Tibial artery (tissue), 4 donors: ENCODE data around the gene ST7L.

Experiments
- DNase-seq, 2 donors: peaks; one replicate each; pipeline ENCODE4 v3.0.0-alpha.2; 2019
- H3K27ac ChIP-seq, 2 donors: fragments of 200-600 bp; sonication (generic) in 1 of 2; 1 replicate in 1 of 2; 2 replicates in 1 of 2; pipeline ENCODE4 v1.5.1; 2018 to 2019; ENCODE audit warnings: mild to moderate bottlenecking in 1 of 2
- H3K27me3 ChIP-seq, 2 donors: fragments of 200-600 bp; sonication (generic) in 1 of 2; one replicate each; pipeline versions ENCODE4 v1.5.1 to v1.6.0; 2016 to 2019
- H3K36me3 ChIP-seq, 3 donors: fragments of 200-600 bp; sonication (generic) in 2 of 3; one replicate each; pipeline ENCODE4 v1.5.1; 2016 to 2019; ENCODE audit warnings: mild to moderate bottlenecking in 2 of 3
- H3K4me1 ChIP-seq, 4 donors: fragments of 200-600 bp; sonication (generic) in 2 of 4; 1 replicate in 3 of 4; 2 replicates in 1 of 4; pipeline ENCODE4 v1.5.1; 2016 to 2019
- H3K4me3 ChIP-seq, 2 donors: fragments of 200-600 bp; sonication (generic) in 1 of 2; 1 replicate in 1 of 2; 2 replicates in 1 of 2; pipeline ENCODE4 v1.5.1; 2018 to 2019; ENCODE audit warnings: mild to moderate bottlenecking in 2 of 2
- H3K9me3 ChIP-seq, 3 donors: fragments of 200-600 bp; sonication (generic) in 1 of 3; one replicate each; pipeline ENCODE4 v1.5.1; 2016 to 2019
- intact Hi-C: fragments of 100-400 bp; cut with DNase I; formaldehyde crosslinking; loops from one replicate; pipeline ENCODE4 v1.15.0; 2023; ENCODE audit warnings: low total_unique reads
- TF ChIP-seq, protein P1 (sequence below), 2 experiments: fragments of 200-600 bp in 1 of 2; fragments of 450-650 bp in 1 of 2; IDR thresholded peaks; one replicate each; pipeline ENCODE4 v1.5.1; 2017 to 2019; ENCODE audit warnings: antibody characterized with exemption in 2 of 2, mild to moderate bottlenecking in 1 of 2, moderate library complexity in 1 of 2

ST7L gene

DNA sequence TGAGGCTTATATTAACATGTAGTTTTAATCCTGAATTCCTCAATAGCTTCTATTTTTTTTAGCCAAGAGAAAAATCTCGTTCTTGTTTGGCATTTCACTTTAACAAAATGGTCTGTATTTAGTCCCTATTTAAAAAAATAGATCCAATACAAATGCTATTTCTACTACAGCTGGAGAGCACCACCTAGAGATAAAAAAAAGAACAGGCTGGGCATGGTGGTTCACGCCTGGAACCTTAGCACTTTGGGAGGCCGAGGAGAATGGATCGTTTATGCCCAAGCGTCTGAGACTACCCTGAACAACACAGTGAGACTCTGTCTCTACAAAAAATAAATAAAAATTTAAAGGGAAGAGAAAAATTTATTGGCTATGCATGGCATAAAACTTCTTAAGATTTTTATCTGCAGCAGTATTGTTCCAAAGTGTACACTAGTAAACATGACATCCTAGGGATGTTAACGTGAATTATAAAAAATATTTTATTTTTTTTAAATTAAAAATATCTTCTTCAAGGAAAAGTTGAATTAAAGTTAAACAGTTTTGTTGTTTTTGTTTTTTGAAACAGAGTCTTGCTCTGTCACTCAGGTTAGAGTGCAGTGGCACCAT, 4.4 kb downstream of the ST7L start:
- no peak overlapping the region for H3K4me3 ChIP-seq
- peaks cover 13 to 66% (median 55%) of the 10 kb centered on the region in 3 donors for H3K36me3 ChIP-seq
- TF ChIP-seq, protein P1, sequence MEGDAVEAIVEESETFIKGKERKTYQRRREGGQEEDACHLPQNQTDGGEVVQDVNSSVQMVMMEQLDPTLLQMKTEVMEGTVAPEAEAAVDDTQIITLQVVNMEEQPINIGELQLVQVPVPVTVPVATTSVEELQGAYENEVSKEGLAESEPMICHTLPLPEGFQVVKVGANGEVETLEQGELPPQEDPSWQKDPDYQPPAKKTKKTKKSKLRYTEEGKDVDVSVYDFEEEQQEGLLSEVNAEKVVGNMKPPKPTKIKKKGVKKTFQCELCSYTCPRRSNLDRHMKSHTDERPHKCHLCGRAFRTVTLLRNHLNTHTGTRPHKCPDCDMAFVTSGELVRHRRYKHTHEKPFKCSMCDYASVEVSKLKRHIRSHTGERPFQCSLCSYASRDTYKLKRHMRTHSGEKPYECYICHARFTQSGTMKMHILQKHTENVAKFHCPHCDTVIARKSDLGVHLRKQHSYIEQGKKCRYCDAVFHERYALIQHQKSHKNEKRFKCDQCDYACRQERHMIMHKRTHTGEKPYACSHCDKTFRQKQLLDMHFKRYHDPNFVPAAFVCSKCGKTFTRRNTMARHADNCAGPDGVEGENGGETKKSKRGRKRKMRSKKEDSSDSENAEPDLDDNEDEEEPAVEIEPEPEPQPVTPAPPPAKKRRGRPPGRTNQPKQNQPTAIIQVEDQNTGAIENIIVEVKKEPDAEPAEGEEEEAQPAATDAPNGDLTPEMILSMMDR (IDR thresholded peaks at IDR 0.05): peak in 1 of 2 experiments; percentile 16
- intact Hi-C loops: loop anchor here (5.0 kb wide), 1 partner anchor 58 kb away; the partner anchor contains the start of gene MOV10
- DNase-seq: no peak
- H3K9me3 ChIP-seq: no peaks in the 10 kb centered on the region
- peaks cover 0 to 14% (median 6%) of the 10 kb centered on the region in 4 donors for H3K4me1 ChIP-seq
- no peak overlapping the region for H3K27ac ChIP-seq
- no peaks in the 10 kb centered on the region for H3K27me3 ChIP-seq

DNA sequence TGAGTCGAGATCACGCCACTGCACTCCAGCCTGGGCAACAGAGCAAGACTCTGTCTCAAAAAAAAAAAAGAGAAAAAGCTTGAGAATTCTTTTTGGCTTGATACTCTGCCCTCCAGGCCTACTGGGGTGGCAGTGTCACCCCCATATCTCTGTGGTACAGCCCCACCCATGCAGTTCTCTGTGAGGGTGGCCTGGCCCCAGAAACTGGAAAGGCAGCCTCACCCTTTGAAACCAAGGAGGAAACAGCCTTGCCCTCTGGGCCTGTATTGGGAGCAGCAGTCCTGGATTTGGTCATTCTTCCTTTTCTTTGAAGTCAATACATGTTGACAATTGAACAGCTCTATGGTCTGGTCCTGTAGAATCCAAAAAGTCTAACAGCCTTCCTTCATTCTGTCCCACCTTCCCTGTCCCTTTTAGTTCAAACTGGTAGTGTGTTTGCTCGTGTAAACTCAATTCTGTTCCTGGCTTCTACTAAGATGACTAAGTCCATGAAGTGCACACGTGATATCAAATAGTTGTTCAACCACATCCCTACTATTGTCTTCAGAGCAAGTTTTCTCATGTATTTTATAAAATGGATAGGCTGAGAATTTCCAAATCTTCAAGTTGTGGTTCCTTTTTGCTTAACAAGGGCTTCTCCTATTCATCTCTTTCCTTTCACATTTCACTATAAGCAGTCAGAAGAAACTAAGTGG, 13.2 kb downstream of the ST7L start:
- Histone ChIP-seq H3K9me3 (no peaks in the 10 kb centered on the region), H3K4me3 (no peak overlapping the region), H3K27ac (no peak overlapping the region), H3K4me1 (no peaks in the 10 kb centered on the region), H3K27me3 (no peaks in the 10 kb centered on the region), H3K36me3 (peaks cover 25 to 90% (median 74%) of the 10 kb centered on the region in 3 donors)
- intact Hi-C loops: no loop called here
- DNase-seq: no peak
- TF ChIP-seq, protein P1 (IDR thresholded peaks at IDR 0.05): no peak

DNA sequence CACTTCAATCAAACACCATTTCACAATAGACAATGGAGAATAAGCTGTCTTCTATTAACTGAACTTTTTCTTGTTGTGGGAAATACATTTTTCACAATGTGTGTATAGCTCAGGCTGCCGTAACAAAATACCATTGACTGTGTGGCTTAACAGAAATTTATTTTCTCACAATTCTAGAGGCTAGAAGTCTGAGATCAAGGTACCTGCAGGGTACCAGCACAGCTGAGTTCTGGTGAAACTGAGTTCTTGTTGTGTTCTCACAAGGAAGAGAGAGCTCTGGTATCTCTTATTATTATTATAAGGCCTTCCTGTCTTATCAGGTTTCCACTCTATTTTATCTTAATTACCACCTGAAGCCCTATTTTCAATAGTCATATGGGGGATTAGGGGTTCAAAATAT, 15.4 kb downstream of the ST7L start:
- no peaks in the 10 kb centered on the region for H3K4me1 ChIP-seq
- no peak overlapping the region for H3K4me3 ChIP-seq
- H3K27me3 ChIP-seq: no peaks in the 10 kb centered on the region
- H3K9me3 ChIP-seq: no peaks in the 10 kb centered on the region
- peaks cover 16 to 84% (median 69%) of the 10 kb centered on the region in 3 donors for H3K36me3 ChIP-seq
- intact Hi-C loops: no loop called here
- H3K27ac ChIP-seq: no peak overlapping the region
- TF ChIP-seq, protein P1 (IDR thresholded peaks at IDR 0.05): no peak
- no peak for DNase-seq

DNA sequence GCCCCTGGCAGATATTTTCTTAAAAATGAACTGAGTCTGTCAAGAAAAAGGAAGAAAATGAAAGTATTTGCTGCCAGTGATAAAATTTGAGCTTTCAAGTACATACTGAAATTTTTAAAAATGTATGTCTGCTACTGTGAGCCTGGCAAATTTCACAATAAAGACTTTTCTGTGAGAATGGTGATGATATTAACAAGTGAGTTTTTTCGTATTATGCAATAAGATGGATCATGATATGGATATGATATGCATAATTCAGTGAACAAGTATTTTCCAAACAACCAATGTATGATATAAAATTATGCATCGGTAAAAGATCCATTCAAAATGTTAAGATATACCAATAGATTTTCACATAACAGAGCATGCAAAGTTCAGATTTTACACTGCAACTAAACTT, 15.9 kb downstream of the ST7L start:
- DNase-seq: no peak
- Histone ChIP-seq H3K36me3 (peaks cover 16 to 85% (median 64%) of the 10 kb centered on the region in 3 donors), H3K4me3 (no peak overlapping the region), H3K9me3 (no peaks in the 10 kb centered on the region), H3K4me1 (no peaks in the 10 kb centered on the region), H3K27me3 (no peaks in the 10 kb centered on the region), H3K27ac (no peak overlapping the region)
- TF ChIP-seq, protein P1 (IDR thresholded peaks at IDR 0.05): no peak
- intact Hi-C loops: no loop called here

DNA sequence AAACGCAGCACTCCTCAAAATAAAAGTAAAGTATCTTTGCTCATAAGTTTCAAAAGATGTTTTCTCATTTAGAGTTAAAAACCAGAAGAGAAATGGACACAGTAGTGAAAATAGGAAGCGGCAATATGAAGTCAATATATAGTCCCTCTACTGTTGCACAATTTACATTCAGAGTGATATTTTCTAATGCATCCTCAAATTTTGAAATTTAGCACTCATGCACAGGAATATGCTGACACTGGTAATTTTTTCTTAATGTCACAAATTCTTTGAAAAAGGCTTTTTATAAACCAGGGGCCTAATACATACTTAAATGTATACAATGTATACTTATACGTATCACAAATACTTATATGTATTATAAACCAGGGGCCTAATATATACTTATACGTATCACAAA, 19.5 kb downstream of the ST7L start:
- no peak for DNase-seq
- Histone ChIP-seq H3K27ac (no peak overlapping the region), H3K9me3 (no peaks in the 10 kb centered on the region), H3K4me3 (no peak overlapping the region), H3K27me3 (no peaks in the 10 kb centered on the region), H3K4me1 (no peaks in the 10 kb centered on the region), H3K36me3 (peaks cover 16 to 75% (median 51%) of the 10 kb centered on the region in 3 donors)
- intact Hi-C loops: no loop called here
- TF ChIP-seq, protein P1 (IDR thresholded peaks at IDR 0.05): no peak
